Natural killer cell (primary cell): Measurements from ENCODE around the gene COQ3. TPM values are rescaled to one million over a fixed set of nuclear protein-coding genes. Genes with fewer than 3 reads are reported as not detected.

Experiments
- ATAC-seq, 3 donors: fragments of 150-1000 bp in 2 of 3; fragments of 200-7000 bp in 1 of 3; cut with Tn5 transposase; 1 replicate in 1 of 3; 2 replicates in 2 of 3; pipeline ENCODE4 v1.10.0; 2021; ENCODE audit warnings: mild to moderate bottlenecking in 2 of 3, moderate library complexity in 2 of 3
- DNase-seq, 2 donors: peaks; one replicate each; pipeline versions ENCODE4 v3.0.0 to v3.0.0-alpha.2; 2013 to 2021; ENCODE audit warnings: mixed read lengths in 1 of 2
- H3K27ac ChIP-seq: one replicate; pipeline ENCODE4 v1.5.1; 2013; ENCODE audit warnings: mild to moderate bottlenecking, low read length
- H3K27me3 ChIP-seq: one replicate; pipeline ENCODE4 v1.6.1; 2013; ENCODE audit warnings: low read length; ENCODE audit not compliant: control insufficient read depth, insufficient read depth
- H3K36me3 ChIP-seq: one replicate; pipeline ENCODE4 v1.6.1; 2013; ENCODE audit warnings: low read length; ENCODE audit not compliant: control insufficient read depth, insufficient read depth
- H3K4me1 ChIP-seq: one replicate; pipeline ENCODE4 v1.6.1; 2013; ENCODE audit warnings: low read length; ENCODE audit not compliant: control insufficient read depth, insufficient read depth
- H3K4me3 ChIP-seq: one replicate; pipeline ENCODE4 v1.5.1; 2013; ENCODE audit warnings: low read length
- H3K9me3 ChIP-seq: one replicate; pipeline ENCODE4 v1.6.1; 2013; ENCODE audit warnings: low read length; ENCODE audit not compliant: control insufficient read depth, insufficient read depth
- H3K27ac Mint-ChIP-seq, 2 donors: one replicate each; pipeline ENCODE4 v1.8.0; 2022; ENCODE audit warnings: mild to moderate bottlenecking in 2 of 2, mixed read lengths in 2 of 2, moderate library complexity in 1 of 2
- H3K27me3 Mint-ChIP-seq, 2 donors: one replicate each; pipeline ENCODE4 v1.8.0; 2022; ENCODE audit warnings: low read depth in 2 of 2, mixed read lengths in 2 of 2
- H3K36me3 Mint-ChIP-seq: one replicate; pipeline ENCODE4 v1.8.0; 2022; ENCODE audit warnings: mixed read lengths
- H3K4me1 Mint-ChIP-seq, 2 donors: one replicate each; pipeline ENCODE4 v1.8.0; 2022; ENCODE audit warnings: mixed read lengths in 2 of 2
- H3K4me3 Mint-ChIP-seq: one replicate; pipeline ENCODE4 v1.8.0; 2022; ENCODE audit warnings: mild to moderate bottlenecking, moderate library complexity, mixed read lengths
- H3K9me3 Mint-ChIP-seq, 2 donors: one replicate each; pipeline ENCODE4 v1.8.0; 2022; ENCODE audit warnings: mixed read lengths in 2 of 2
- CTCF ChIP-seq: fragments of 200-600 bp; IDR thresholded peaks from one replicate; pipeline ENCODE4 v1.8.0; 2022; ENCODE audit warnings: antibody characterized with exemption
- WGBS: methylation state at CpG from one replicate; pipeline ENCODE4 v1.1.7; 2013; ENCODE audit warnings: missing lambda C conversion rate; ENCODE audit not compliant: insufficient coverage; 5-methylcytosine and 5-hydroxymethylcytosine counted together
- intact Hi-C: fragments of 100-400 bp; cut with micrococcal nuclease; formaldehyde crosslinking; loops from one replicate; pipeline ENCODE4 v1.14.2; 2022
- total RNA-seq, 4 donors: library from RNA; stranded (reverse); fragments of 120-200 nt in 1 of 4; gene quantifications; one replicate each; pipeline versions ENCODE4 v1.2.3 to v1.2.4, GENCODE V29; 2013 to 2022

Gene COQ3
- total RNA-seq, 3 donors from 2014 or later (not counting 1 experiment from before 2014, with no cell fraction given): 2.5 to 3.7 (median 2.6) TPM

- H3K4me1 ChIP-seq: peaks cover 14% of the 10 kb centered on the region
- Mint-ChIP-seq H3K27ac (peak overlapping the region in 1 of 2 donors; percentile 8), H3K27me3 (no peaks in the 10 kb centered on the region), H3K4me3 (no peak overlapping the region), H3K36me3 (no peaks in the 10 kb centered on the region), H3K9me3 (no peaks in the 10 kb centered on the region), H3K4me1 (peaks cover 51 to 56% of the 10 kb centered on the region in 2 donors)
- peaks cover 19% of the 10 kb centered on the region for H3K36me3 ChIP-seq
- no peaks in the 10 kb centered on the region for H3K9me3 ChIP-seq
- H3K27me3 ChIP-seq: no peaks in the 10 kb centered on the region
- ATAC-seq: no peak
- no peak for DNase-seq
- no peak for TF ChIP-seq CTCF
- intact Hi-C loops: no loop called here
- no peak overlapping the region for H3K4me3 ChIP-seq
- H3K27ac ChIP-seq: no peak overlapping the region
Measured at GRCh38 chr6:99415446-99415845, 21.5 kb upstream of the COQ3 start.

- Mint-ChIP-seq H3K27ac (peak overlapping the region in 1 of 2 donors; percentile 67), H3K9me3 (no peaks in the 10 kb centered on the region), H3K27me3 (no peaks in the 10 kb centered on the region), H3K4me1 (peaks cover 32 to 43% of the 10 kb centered on the region in 2 donors), H3K36me3 (peaks cover 13% of the 10 kb centered on the region), H3K4me3 (no peak overlapping the region)
- WGBS: no CpG with 5 or more reads among the region's 1 CpG
- no peak for DNase-seq
- H3K4me1 ChIP-seq: no peaks in the 10 kb centered on the region
- no peaks in the 10 kb centered on the region for H3K9me3 ChIP-seq
- intact Hi-C loops: no loop called here
- no peak overlapping the region for H3K4me3 ChIP-seq
- TF ChIP-seq CTCF: no peak
- peaks cover 47% of the 10 kb centered on the region for H3K36me3 ChIP-seq
- no peak for ATAC-seq
- H3K27ac ChIP-seq: no peak overlapping the region
- H3K27me3 ChIP-seq: no peaks in the 10 kb centered on the region
Measured at GRCh38 chr6:99412065-99412464, 18.1 kb upstream of the COQ3 start.

- DNase-seq (no peak), ATAC-seq (no peak)
- H3K4me1 Mint-ChIP-seq: peaks cover 25% of the 10 kb centered on the region in 2 donors
- Histone ChIP-seq H3K4me1 (no peaks in the 10 kb centered on the region), H3K27me3 (no peaks in the 10 kb centered on the region), H3K27ac (no peak overlapping the region), H3K4me3 (no peak overlapping the region), H3K36me3 (peaks cover 66% of the 10 kb centered on the region), H3K9me3 (no peaks in the 10 kb centered on the region)
- intact Hi-C loops: no loop called here
- no peaks in the 10 kb centered on the region for H3K9me3 Mint-ChIP-seq
- no peak overlapping the region for H3K4me3 Mint-ChIP-seq
- no peaks in the 10 kb centered on the region for H3K27me3 Mint-ChIP-seq
- TF ChIP-seq CTCF: no peak
- H3K27ac Mint-ChIP-seq: peak overlapping the region in 1 of 2 donors; percentile 21
- peaks cover 13% of the 10 kb centered on the region for H3K36me3 Mint-ChIP-seq
Measured at GRCh38 chr6:99409672-99410071, 15.7 kb upstream of the COQ3 start.

GRCh38 chr6:99407076-99407475 lies 13.1 kb upstream of the COQ3 start:
- H3K4me3 ChIP-seq: no peak overlapping the region
- no peak overlapping the region for H3K4me3 Mint-ChIP-seq

More at GRCh38 chr6:99407076-99407475, 13.1 kb upstream of the COQ3 start:
- intact Hi-C loops: no loop called here
- Mint-ChIP-seq H3K36me3 (peaks cover 33% of the 10 kb centered on the region), H3K9me3 (no peaks in the 10 kb centered on the region), H3K27ac (peak overlapping the region; percentile 23 to 24), H3K27me3 (no peaks in the 10 kb centered on the region), H3K4me1 (peaks cover 5 to 12% of the 10 kb centered on the region in 2 donors)
- no peak overlapping the region for H3K27ac ChIP-seq
- peaks cover 77% of the 10 kb centered on the region for H3K36me3 ChIP-seq
- DNase-seq: no peak
- no peak for ATAC-seq
- 85% methylated on average over 7 of the region's 7 CpGs for WGBS
- H3K27me3 ChIP-seq: no peaks in the 10 kb centered on the region
- TF ChIP-seq CTCF: no peak
- H3K9me3 ChIP-seq: no peaks in the 10 kb centered on the region
- H3K4me1 ChIP-seq: no peaks in the 10 kb centered on the region
